B cell (primary cell): ENCODE data around the gene CBX3. TPM values are rescaled to one million over a fixed set of nuclear protein-coding genes. Genes with fewer than 3 reads are reported as not detected.

ENCODE experiments used
- ATAC-seq: fragments of 200-7000 bp; cut with Tn5 transposase; one replicate; pipeline ENCODE4 v1.10.0; 2021; ENCODE audit warnings: low read depth, mild to moderate bottlenecking, moderate number of reproducible peaks, moderate library complexity
- CTCF ChIA-PET: fragments of 350-600 bp; sonication (Branson Sonifier 250); formaldehyde crosslinking; loops from one replicate; lab custom pipeline; 2021; ENCODE audit warnings: antibody characterized with exemption, inconsistent platforms; lab: Charles Lee
- POLR2A ChIA-PET: fragments of 350-600 bp; sonication (Branson Sonifier 250); formaldehyde crosslinking; loops from one replicate; lab custom pipeline; 2021; ENCODE audit warnings: antibody characterized with exemption; lab: Charles Lee
- DNase-seq: peaks from one replicate; pipeline ENCODE4 v3.0.0; 2013
- H2AFZ ChIP-seq: 2 replicates; pipeline ENCODE4 v1.6.1; 2012; ENCODE audit warnings: mild to moderate bottlenecking, low read depth, low read length; ENCODE audit not compliant: insufficient read depth, poor library complexity, severe bottlenecking
- H3K27ac ChIP-seq, 2 donors: 1 replicate in 1 of 2; 2 replicates in 1 of 2; pipeline ENCODE4 v1.5.1; 2012 to 2013; ENCODE audit warnings: low read length in 2 of 2, mild to moderate bottlenecking in 2 of 2, moderate library complexity in 1 of 2
- H3K27me3 ChIP-seq, 4 experiments: fragments of 200-600 bp in 1 of 4; sonication (generic) in 1 of 4; replicated peaks in 1 of 4; 1 replicate in 2 of 4; 2 replicates in 2 of 4; pipeline versions ENCODE4 v1.6.1 to v1.7.0; 2013 to 2016; ENCODE audit warnings: low read length in 3 of 4, mild to moderate bottlenecking in 2 of 4, mixed read lengths in 1 of 4, moderate library complexity in 1 of 4; ENCODE audit not compliant: insufficient read depth in 4 of 4, control insufficient read depth in 3 of 4; ENCODE audit errors: control extremely low read depth in 1 of 4
- H3K36me3 ChIP-seq, 2 experiments: replicated peaks in 1 of 2; 1 replicate in 1 of 2; 2 replicates in 1 of 2; pipeline versions ENCODE4 v1.6.1 to v1.7.1; 2013; ENCODE audit warnings: low read length in 1 of 2; ENCODE audit not compliant: insufficient read depth in 2 of 2, control insufficient read depth in 1 of 2; ENCODE audit errors: control extremely low read depth in 1 of 2, extremely low read depth in 1 of 2
- H3K4me1 ChIP-seq, 2 donors: fragments of 200-600 bp in 1 of 2; sonication (generic) in 1 of 2; 1 replicate in 1 of 2; 2 replicates in 1 of 2; pipeline versions ENCODE4 v1.5.1 to v1.6.1; 2013 to 2017; ENCODE audit warnings: low read length in 2 of 2; ENCODE audit not compliant: control insufficient read depth in 2 of 2, insufficient read depth in 2 of 2
- H3K4me2 ChIP-seq: replicated peaks from 2 replicates; pipeline ENCODE3; 2012; ENCODE audit warnings: mild to moderate bottlenecking, low read depth, low read length; ENCODE audit not compliant: poor library complexity, severe bottlenecking
- H3K4me3 ChIP-seq, 5 experiments: fragments of 200-600 bp in 1 of 5; sonication (generic) in 1 of 5; 1 replicate in 3 of 5; 2 replicates in 2 of 5; pipeline versions ENCODE4 v1.5.1 to v1.7.0; 2011 to 2016; ENCODE audit warnings: low read length in 4 of 5, mild to moderate bottlenecking in 4 of 5, low read depth in 2 of 5, control low read depth in 1 of 5, moderate library complexity in 1 of 5; ENCODE audit not compliant: insufficient read depth in 1 of 5; ENCODE audit errors: control extremely low read depth in 1 of 5, extremely low read depth in 1 of 5
- H3K79me2 ChIP-seq: fragments of 200-600 bp; sonication (generic); one replicate; pipeline ENCODE4 v1.6.0; 2016; ENCODE audit warnings: low read length; ENCODE audit not compliant: control insufficient read depth, insufficient read depth
- H3K9ac ChIP-seq: fragments of 200-600 bp; sonication (generic); 2 replicates; pipeline ENCODE4 v1.6.1; 2017; ENCODE audit warnings: mild to moderate bottlenecking, low read length, moderate library complexity
- H3K9me3 ChIP-seq, 3 donors: one replicate each; pipeline versions ENCODE4 v1.6.1 to v1.7.1; 2013; ENCODE audit warnings: low read length in 2 of 3; ENCODE audit not compliant: control insufficient read depth in 2 of 3, insufficient read depth in 1 of 3; ENCODE audit errors: control extremely low read depth in 1 of 3
- H4K20me1 ChIP-seq: 2 replicates; pipeline ENCODE4 v1.6.0; 2012; ENCODE audit warnings: mild to moderate bottlenecking, low read length; ENCODE audit not compliant: insufficient read depth, control insufficient read depth, poor library complexity, severe bottlenecking
- H3K27ac Mint-ChIP-seq: one replicate; pipeline ENCODE4 v1.8.0; 2021; ENCODE audit warnings: mixed read lengths
- H3K27me3 Mint-ChIP-seq: one replicate; pipeline ENCODE4 v1.8.0; 2021; ENCODE audit warnings: mixed read lengths
- H3K4me1 Mint-ChIP-seq: one replicate; pipeline ENCODE4 v1.8.0; 2021; ENCODE audit warnings: mixed read lengths
- H3K4me3 Mint-ChIP-seq: one replicate; pipeline ENCODE4 v1.8.0; 2021; ENCODE audit warnings: mixed read lengths
- H3K9me3 Mint-ChIP-seq: one replicate; pipeline ENCODE4 v1.8.0; 2022; ENCODE audit warnings: mixed read lengths; ENCODE audit not compliant: insufficient read depth
- CTCF ChIP-seq: fragments of 200-600 bp; IDR thresholded peaks from one replicate; pipeline ENCODE4 v1.8.0; 2022; ENCODE audit warnings: antibody characterized with exemption, mild to moderate bottlenecking
- EZH2 ChIP-seq: IDR thresholded peaks from 2 replicates; pipeline ENCODE4 v1.6.1; 2012; ENCODE audit warnings: borderline replicate concordance, low read depth, mild to moderate bottlenecking, moderate library complexity, low read length; ENCODE audit not compliant: insufficient read depth, poor library complexity, severe bottlenecking
- WGBS: methylation state at CpG from one replicate; pipeline ENCODE4 v1.1.5; 2013; ENCODE audit warnings: missing lambda C conversion rate; ENCODE audit not compliant: insufficient coverage; 5-methylcytosine and 5-hydroxymethylcytosine counted together
- intact Hi-C: fragments of 100-400 bp; cut with micrococcal nuclease; formaldehyde crosslinking; loops from one replicate; pipeline ENCODE4 v1.10.0; 2022
- polyA plus RNA-seq: library from polyadenylated mRNA; depleted of rRNA; stranded (reverse); fragments of >200 nt; gene quantifications from 2 replicates; pipeline ENCODE4 v1.2.3, GENCODE V29; 2012
- total RNA-seq, 2 donors: library from RNA; stranded (reverse); fragments of 120-200 nt in 1 of 2; gene quantifications; 1 replicate in 1 of 2; 2 replicates in 1 of 2; pipeline versions ENCODE4 v1.2.3 to v1.2.4, GENCODE V29; 2013 to 2022

The CBX3 gene
- total and polyA plus RNA-seq, 2 donors (not counting 1 experiment from before 2014, with no cell fraction given): 43.9 to 126 TPM

- peak overlapping the region; percentile 82 for H3K4me2 ChIP-seq
- no peaks in the 10 kb centered on the region for H3K27me3 Mint-ChIP-seq
- peaks cover 0 to 56% of the 10 kb centered on the region in 2 experiments for H3K36me3 ChIP-seq
- H3K4me1 Mint-ChIP-seq: peaks cover 52% of the 10 kb centered on the region
- H2AFZ ChIP-seq: no peak overlapping the region
- ChIA-PET POLR2A (interaction anchor here (0.6 to 3.3 kb wide), 5 partner anchors 10 to 160 kb away, joined by 3 to 15 read pairs (median 11); partner anchors contain the start of gene NFE2L3), CTCF (interaction anchor here (0.7 to 9.6 kb wide), 39 partner anchors 9 to 308 kb away, joined by 3 to 114 read pairs (median 4); partner anchors contain the start of genes NFE2L3 and SNX10)
- DNase-seq (peak; percentile 66), ATAC-seq (no peak)
- no peaks in the 10 kb centered on the region for H3K9me3 ChIP-seq
- H3K27ac ChIP-seq: peak overlapping the region; percentile 2 to 97
- peak overlapping the region; percentile 80 to 100 (median 100) for H3K4me3 ChIP-seq
- peaks cover 46 to 48% of the 10 kb centered on the region in 2 donors for H3K4me1 ChIP-seq
- peaks cover 86% of the 10 kb centered on the region for H3K79me2 ChIP-seq
- H3K27ac Mint-ChIP-seq: peak overlapping the region; percentile 27
- TF ChIP-seq EZH2 (no peak), CTCF (peak; percentile 95)
- H3K9me3 Mint-ChIP-seq: no peaks in the 10 kb centered on the region
- no peaks in the 10 kb centered on the region for H3K27me3 ChIP-seq
- intact Hi-C loops: loop anchor here (1.0 to 10.0 kb wide), 3 partner anchors 107 to 967 kb away; partner anchors contain the start of gene HOXA9
- WGBS: 0% methylated on average over 1 of the region's 6 CpGs
- H4K20me1 ChIP-seq: peaks cover 72% of the 10 kb centered on the region
- H3K4me3 Mint-ChIP-seq: peak overlapping the region; percentile 99
- H3K9ac ChIP-seq: peak overlapping the region; percentile 100
Measured at GRCh38 chr7:26198133-26198780, 3.3 kb upstream of the CBX3 start.

GRCh38 chr7:26198781-26199169, 2.8 kb upstream of the CBX3 start:
- peaks cover 52% of the 10 kb centered on the region for H3K4me1 Mint-ChIP-seq
- Histone ChIP-seq H3K36me3 (peaks cover 0 to 51% of the 10 kb centered on the region in 2 experiments), H3K9me3 (no peaks in the 10 kb centered on the region), H3K79me2 (peaks cover 86% of the 10 kb centered on the region), H3K27me3 (no peaks in the 10 kb centered on the region), H3K4me1 (peaks cover 45 to 48% of the 10 kb centered on the region in 2 donors), H4K20me1 (peaks cover 67% of the 10 kb centered on the region), H3K4me2 (peak overlapping the region; percentile 82), H3K27ac (peak overlapping the region; percentile 97 to 99), H3K9ac (peak overlapping the region; percentile 100), H3K4me3 (peak overlapping the region; percentile 80 to 100 (median 100)), H2AFZ (no peak overlapping the region)
- H3K27me3 Mint-ChIP-seq: no peaks in the 10 kb centered on the region
- TF ChIP-seq CTCF (no peak), EZH2 (no peak)
- intact Hi-C loops: loop anchor here (1.0 to 10.0 kb wide), 4 partner anchors 45 to 966 kb away; partner anchors contain the start of gene HOXA9
- ChIA-PET CTCF (interaction anchor here (0.7 to 9.6 kb wide), 32 partner anchors 8 to 308 kb away, joined by 3 to 114 read pairs (median 4); partner anchors contain the start of genes NFE2L3 and SNX10), POLR2A (interaction anchor here (0.6 to 3.3 kb wide), 4 partner anchors 10 to 160 kb away, joined by 9 to 15 read pairs (median 12); no protein-coding TSS in a partner anchor)
- H3K27ac Mint-ChIP-seq: peak overlapping the region; percentile 100
- H3K4me3 Mint-ChIP-seq: peak overlapping the region; percentile 99
- no peaks in the 10 kb centered on the region for H3K9me3 Mint-ChIP-seq
- DNase-seq: no peak
- ATAC-seq: no peak
- 0% methylated on average over 1 of the region's 7 CpGs for WGBS
